Stomach (tissue), 9 donors: ENCODE data around the gene SEMA4G. TPM values are rescaled to one million over a fixed set of nuclear protein-coding genes. Genes with fewer than 3 reads are reported as not detected.
A peak's percentile ranks its signal among the peaks of the same experiment; 100 is the strongest.
"Not testable (repeated sequence)": the region's sequence is repeated elsewhere in the genome, so short reads cannot be mapped to it uniquely, and the experiment has no call there.

Source experiments
- DNase-seq, 2 donors: peaks; one replicate each; pipeline versions ENCODE4 v3.0.0 to v3.0.0-alpha.2; 2013 to 2019
- H3K27ac ChIP-seq, 5 donors: fragments of 200-600 bp in 4 of 5; sonication (generic) in 4 of 5; one replicate each; pipeline ENCODE4 v1.5.1; 2013 to 2019; ENCODE audit warnings: mild to moderate bottlenecking in 1 of 5, moderate library complexity in 1 of 5
- H3K27me3 ChIP-seq, 3 donors: fragments of 200-600 bp; sonication (generic); one replicate each; pipeline ENCODE4 v1.5.1; 2017 to 2019; ENCODE audit warnings: mixed run types in 1 of 3
- H3K36me3 ChIP-seq, 4 donors: fragments of 200-600 bp; sonication (generic); 1 replicate in 3 of 4; 2 replicates in 1 of 4; pipeline ENCODE4 v1.5.1; 2016 to 2019
- H3K4me1 ChIP-seq, 4 donors: fragments of 200-600 bp; sonication (generic); one replicate each; pipeline ENCODE4 v1.5.1; 2016 to 2019
- H3K4me3 ChIP-seq, 4 donors: fragments of 200-600 bp; sonication (generic) in 3 of 4; one replicate each; pipeline ENCODE4 v1.5.1; 2016 to 2019; ENCODE audit warnings: mild to moderate bottlenecking in 1 of 4
- H3K9me3 ChIP-seq, 4 donors: fragments of 200-600 bp; sonication (generic); one replicate each; pipeline ENCODE4 v1.5.1; 2016 to 2019
- CTCF ChIP-seq, 7 experiments: fragments of 450-650 bp in 4 of 7; fragments of 200-600 bp in 3 of 7; sonication (generic) in 3 of 7; IDR thresholded peaks; one replicate each; pipeline ENCODE4 v1.5.1; 2016 to 2019; ENCODE audit warnings: antibody characterized with exemption in 7 of 7, control low read depth in 2 of 7, mild to moderate bottlenecking in 1 of 7
- EP300 ChIP-seq: sonication (generic); formaldehyde crosslinking; IDR thresholded peaks from one replicate; pipeline ENCODE4 v1.6.1; 2017; ENCODE audit warnings: antibody characterized with exemption
- POLR2A ChIP-seq, 4 donors: fragments of 450-650 bp; IDR thresholded peaks; one replicate each; pipeline ENCODE4 v1.6.1; 2016; ENCODE audit warnings: antibody characterized with exemption in 4 of 4, control low read depth in 2 of 4, mild to moderate bottlenecking in 1 of 4, moderate library complexity in 1 of 4
- POLR2AphosphoS5 ChIP-seq, 3 donors: sonication (generic); formaldehyde crosslinking; IDR thresholded peaks; one replicate each; pipeline ENCODE4 v1.6.1; 2016; ENCODE audit warnings: antibody characterized with exemption in 3 of 3
- WGBS, 5 donors: extraction: QIAGEN DNeasy Blood & Tissue Kit in 3 of 5; methylation state at CpG; one replicate each; pipeline versions ENCODE4 v1.1.5 to v1.1.7; 2013 to 2018; 5-methylcytosine and 5-hydroxymethylcytosine counted together
- intact Hi-C: fragments of 100-400 bp; cut with DNase I; formaldehyde crosslinking; loops from one replicate; pipeline ENCODE4 v1.15.1; 2023; ENCODE audit warnings: low total_unique reads
- polyA plus RNA-seq, 3 donors: library from polyadenylated mRNA; stranded (reverse); fragments of 200-250 nt; gene quantifications; one replicate each; pipeline ENCODE4 v1.2.3, GENCODE V29; 2013
- total RNA-seq, 5 donors: library from RNA; depleted of rRNA; stranded (reverse); fragments of >200 nt; gene quantifications; one replicate each; pipeline versions ENCODE4 v1.1.0 to v1.2.3, GENCODE V29; 2014 to 2016
- donor health status: healthy with polysubstance abuse.
- donor health status: Bipolar disorder and iron deficiency.
- donor health status: healthy.

Gene SEMA4G
- total and polyA plus RNA-seq, 8 donors: 5.1 to 96.3 (median 7.6) TPM

GRCh38 chr10:100972115-100972903 lies 3.0 kb downstream of the SEMA4G start:
- Histone ChIP-seq H3K4me3 (no peak overlapping the region), H3K4me1 (peaks cover 24 to 47% (median 40%) of the 10 kb centered on the region in 4 donors), H3K27me3 (peaks cover 0 to 8% (median 0%) of the 10 kb centered on the region in 3 donors), H3K27ac (peak overlapping the region in 2 of 5 donors; percentile 44 to 84), H3K9me3 (no peaks in the 10 kb centered on the region), H3K36me3 (peaks cover 0 to 11% (median 3%) of the 10 kb centered on the region in 4 donors)
- intact Hi-C loops: no loop called here
- 75 to 79% (median 78%) methylated on average over 13 of the region's 13 CpGs for WGBS, 5 donors
- DNase-seq: no peak
- TF ChIP-seq POLR2A (IDR thresholded peaks at IDR 0.05): no peak
- no peak for TF ChIP-seq POLR2AphosphoS5 (IDR thresholded peaks at IDR 0.05)
- no peak for TF ChIP-seq EP300
- TF ChIP-seq CTCF (IDR thresholded peaks at IDR 0.05): no peak

GRCh38 chr10:100972904-100973535 lies 3.7 kb downstream of the SEMA4G start:
- Histone ChIP-seq H3K27me3 (peaks cover 0 to 8% (median 0%) of the 10 kb centered on the region in 3 donors), H3K4me3 (no peak overlapping the region), H3K9me3 (no peaks in the 10 kb centered on the region), H3K27ac (no peak overlapping the region), H3K36me3 (peaks cover under 1 to 18% (median 10%) of the 10 kb centered on the region in 4 donors), H3K4me1 (peaks cover 24 to 47% (median 40%) of the 10 kb centered on the region in 4 donors)
- DNase-seq: no peak
- intact Hi-C loops: no loop called here
- TF ChIP-seq POLR2AphosphoS5 (IDR thresholded peaks at IDR 0.05) (no peak), EP300 (no peak)
- 88 to 96% (median 93%) methylated on average over 4 to 6 of the region's 6 CpGs for WGBS, 5 donors

- H3K27me3 ChIP-seq, intact Hi-C loops, H3K4me3 ChIP-seq, DNase-seq, H3K27ac ChIP-seq, H3K9me3 ChIP-seq: not testable (repeated sequence)
- H3K36me3 ChIP-seq: peaks cover 13 to 42% (median 34%) of the 10 kb centered on the region in 4 donors
- 65 to 81% (median 75%) methylated on average over 8 of the region's 8 CpGs for WGBS, 5 donors
- peaks cover 12 to 24% (median 19%) of the 10 kb centered on the region in 4 donors for H3K4me1 ChIP-seq
These were observed 6.1 kb downstream of the SEMA4G start for GRCh38 chr10:100975397-100975796.

- Histone ChIP-seq H3K4me1 (peaks cover 2 to 11% (median 4%) of the 10 kb centered on the region in 4 donors), H3K36me3 (peaks cover 18 to 57% (median 49%) of the 10 kb centered on the region in 4 donors), H3K4me3 (no peak overlapping the region), H3K27me3 (no peaks in the 10 kb centered on the region), H3K9me3 (no peaks in the 10 kb centered on the region), H3K27ac (no peak overlapping the region)
- intact Hi-C loops: no loop called here
- no peak for DNase-seq
- TF ChIP-seq POLR2AphosphoS5 (IDR thresholded peaks at IDR 0.05) (no peak), EP300 (no peak), CTCF (IDR thresholded peaks at IDR 0.05) (no peak), POLR2A (IDR thresholded peaks at IDR 0.05) (no peak)
- 67 to 79% (median 74%) methylated on average over 3 of the region's 3 CpGs for WGBS, 5 donors
These were observed 7.6 kb downstream of the SEMA4G start for GRCh38 chr10:100976906-100977305.

- WGBS, 5 donors: 81 to 83% (median 82%) methylated on average over 6 of the region's 6 CpGs
These were observed 8.1 kb downstream of the SEMA4G start for GRCh38 chr10:100977436-100977835.

More at GRCh38 chr10:100977436-100977835, 8.1 kb downstream of the SEMA4G start:
- Histone ChIP-seq H3K9me3 (no peaks in the 10 kb centered on the region), H3K4me1 (peaks cover 0 to 5% (median under 1%) of the 10 kb centered on the region in 4 donors), H3K27ac (no peak overlapping the region), H3K4me3 (no peak overlapping the region), H3K36me3 (peaks cover 18 to 62% (median 54%) of the 10 kb centered on the region in 4 donors), H3K27me3 (no peaks in the 10 kb centered on the region)
- intact Hi-C loops: no loop called here
- TF ChIP-seq POLR2A (IDR thresholded peaks at IDR 0.05): no peak
- TF ChIP-seq CTCF (IDR thresholded peaks at IDR 0.05): no peak
- no peak for TF ChIP-seq POLR2AphosphoS5 (IDR thresholded peaks at IDR 0.05)
- no peak for TF ChIP-seq EP300
- DNase-seq: no peak
